ENCODE measurements around the gene UBQLN4.
A peak's percentile ranks its signal among the peaks of the same experiment; 100 is the strongest.

Gene UBQLN4

DNA sequence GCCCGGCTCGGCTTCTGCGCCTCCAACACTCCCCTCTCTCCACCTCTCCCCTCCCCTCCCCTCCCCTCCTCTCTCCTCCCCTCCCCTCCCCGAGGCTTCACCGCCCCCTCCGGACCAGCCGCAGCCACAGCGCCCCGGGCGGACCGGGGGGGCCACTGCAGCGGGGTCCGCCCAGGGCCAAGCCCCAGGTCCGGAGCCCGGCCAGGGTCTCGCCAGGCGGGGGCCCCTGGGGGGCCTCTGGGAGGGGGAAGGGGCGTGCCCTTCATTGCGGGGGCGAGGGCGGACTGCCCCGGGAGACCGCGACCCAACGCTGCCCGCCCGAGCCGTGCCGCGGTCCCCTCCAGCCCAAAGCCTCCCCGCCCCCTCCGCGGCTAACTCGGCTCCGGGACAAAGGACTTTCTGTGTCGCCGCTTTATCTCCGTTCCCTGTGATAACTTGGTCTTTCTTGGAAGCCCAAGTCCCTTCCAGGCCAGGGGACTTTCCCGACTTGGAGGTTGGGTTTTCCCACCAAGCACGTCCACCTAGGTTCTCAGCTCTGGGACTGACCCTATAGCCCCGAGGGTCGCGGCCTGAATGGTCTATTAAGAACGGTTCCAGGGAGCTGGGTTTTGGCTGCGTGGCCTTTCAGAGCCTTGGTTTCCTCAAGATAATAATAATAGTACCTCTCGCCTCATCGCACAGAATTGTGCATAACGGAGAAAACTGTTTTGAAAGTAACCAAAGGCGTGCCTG lies at the start of gene UBQLN4:
UBQLN4 (minus strand) TSS at position 31 of the 732 bp plus-strand sequence. CDS start 97 bp downstream, outside the sequence.
- peak; percentile 34 to 72 for DNase-seq

DNA sequence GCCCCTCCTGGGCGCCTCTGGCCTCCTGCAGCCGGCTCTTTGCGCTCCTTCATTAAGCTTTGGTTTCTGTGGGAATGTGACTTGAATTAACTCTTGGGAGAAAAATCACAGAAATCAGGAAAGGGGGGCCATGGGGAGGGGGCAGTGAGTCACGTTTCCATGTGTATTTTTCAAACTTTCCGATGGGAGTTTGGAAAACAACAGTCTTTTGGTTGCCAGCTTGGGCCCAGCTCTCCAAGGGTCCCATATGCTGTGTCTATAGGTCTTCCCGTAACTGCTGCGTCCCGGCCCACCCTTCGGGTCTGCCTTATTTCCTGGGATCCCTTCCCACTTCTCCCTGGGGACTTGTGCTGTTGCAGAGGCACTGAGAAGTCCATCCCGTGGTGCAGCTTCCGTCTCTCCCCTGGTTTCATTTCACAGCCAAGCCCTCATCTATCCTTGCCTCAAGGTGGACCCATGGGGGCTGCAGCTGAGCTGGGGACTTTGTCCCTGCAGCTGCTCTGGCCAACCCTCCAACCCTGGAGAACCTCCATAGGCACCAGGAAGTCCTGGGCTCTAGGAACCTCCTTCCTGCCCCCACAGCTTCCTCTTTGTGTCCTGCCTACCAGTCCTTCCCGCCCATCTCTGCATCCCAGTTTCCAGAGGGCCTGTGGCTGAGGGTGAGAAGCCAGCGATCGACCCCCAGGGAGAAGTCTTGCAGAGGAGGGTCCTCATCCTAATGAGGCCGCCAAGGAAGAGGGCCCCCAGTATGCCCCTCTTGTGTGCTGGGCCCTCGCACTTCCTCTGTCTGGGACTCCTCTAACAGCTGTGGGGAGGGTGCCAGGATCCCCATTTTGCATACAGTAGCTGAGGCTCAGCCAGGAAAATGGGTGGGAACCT lies 49.3 kb upstream of the UBQLN4 start:
- no peak for DNase-seq

DNA sequence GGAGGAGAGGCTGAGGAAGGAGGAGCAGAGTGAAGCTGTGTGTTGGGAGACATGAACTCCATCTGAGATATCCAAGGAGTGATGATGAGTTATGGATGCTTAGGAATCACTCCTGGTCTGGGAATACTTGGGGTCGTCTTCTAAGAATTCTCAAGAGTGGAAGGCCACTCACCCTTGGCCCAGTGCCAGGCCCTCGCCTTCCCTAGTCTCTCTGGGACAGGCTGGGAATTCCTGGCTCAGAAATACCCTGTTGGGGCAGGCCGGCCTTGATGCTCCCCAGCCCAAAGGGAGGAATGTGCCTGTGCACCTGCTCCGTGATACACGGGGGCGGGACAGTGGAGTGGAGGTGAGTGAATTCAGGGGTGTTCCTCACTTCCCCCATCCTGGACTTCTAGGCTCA lies 48.3 kb upstream of the UBQLN4 start:
- no peak for DNase-seq

DNA sequence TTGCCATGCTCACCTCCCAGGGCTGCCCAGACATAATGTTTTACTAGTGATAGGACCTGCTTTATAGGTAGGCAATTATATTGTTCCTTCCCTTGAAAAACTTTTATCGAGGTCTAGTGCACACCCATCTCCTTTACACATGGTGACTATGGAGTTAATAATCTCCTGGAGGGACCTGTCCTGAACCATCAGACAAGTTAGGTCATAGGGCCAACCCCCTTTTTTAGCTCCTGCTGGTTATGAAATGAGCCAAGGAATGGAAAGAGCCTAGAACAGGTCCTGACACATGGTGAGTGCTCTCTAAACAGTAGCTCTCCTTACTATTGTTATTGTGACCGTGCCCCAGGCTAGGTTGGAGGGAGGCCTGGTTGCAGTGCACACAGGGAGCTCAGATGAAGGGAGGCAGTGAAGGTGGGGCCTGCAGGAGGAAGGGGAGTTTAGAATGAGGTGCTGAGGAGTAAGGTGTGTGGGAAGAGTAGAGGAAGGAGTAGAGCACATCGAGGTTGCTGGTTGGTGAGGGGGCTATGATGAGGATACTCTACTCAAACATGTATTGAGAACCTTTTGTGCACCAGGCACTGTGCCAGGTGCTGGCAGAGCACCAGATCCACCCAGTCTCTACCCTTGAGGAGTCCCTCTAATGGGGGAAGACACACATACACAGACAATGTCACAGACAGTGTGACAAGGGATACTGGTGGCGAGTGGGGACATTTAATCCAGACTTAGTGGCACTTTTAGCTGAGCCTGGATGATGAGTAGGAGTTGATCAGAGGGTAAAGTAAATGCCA lies 46.8 kb upstream of the UBQLN4 start:
- DNase-seq: no peak

DNA sequence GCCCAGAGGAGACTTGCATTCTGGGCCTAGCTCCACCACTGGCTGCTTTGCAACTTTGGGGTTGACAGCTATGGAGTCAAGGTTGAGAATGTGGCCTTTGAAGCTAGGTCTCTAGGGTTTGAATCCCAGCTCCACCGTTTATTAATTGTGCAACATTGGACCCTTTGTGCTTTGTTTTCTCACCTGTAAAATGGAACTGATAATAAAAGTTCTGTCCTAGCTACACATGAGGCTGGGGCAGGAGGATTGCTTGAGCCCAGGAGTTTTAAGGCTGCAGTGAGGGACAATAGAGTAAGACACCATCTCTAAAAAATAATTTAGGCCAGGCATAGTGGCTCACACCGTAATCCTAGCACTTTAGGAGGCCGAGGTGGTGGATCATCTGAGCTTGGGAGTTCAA lies 45.7 kb upstream of the UBQLN4 start:
- DNase-seq: no peak

DNA sequence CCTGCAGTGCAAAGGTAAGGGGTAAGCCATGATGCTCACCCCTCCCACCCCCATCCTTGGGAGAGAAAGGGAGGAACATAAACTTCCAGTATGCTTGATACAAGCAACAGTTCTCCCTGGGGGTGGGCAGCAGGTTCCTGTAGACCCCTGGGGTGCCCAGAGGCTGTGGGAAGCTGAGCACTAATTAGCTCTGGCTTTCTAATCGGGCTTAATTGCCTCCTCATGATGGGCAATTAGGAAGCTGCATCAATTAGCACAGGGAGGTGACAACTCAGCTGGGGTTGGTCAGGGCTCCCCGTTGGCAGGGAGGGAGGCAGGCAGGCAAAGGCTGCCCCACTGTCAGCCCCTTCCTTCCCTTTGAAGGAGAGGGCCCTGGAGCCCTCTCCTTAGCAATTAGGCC lies 45.2 kb upstream of the UBQLN4 start:
- no peak for DNase-seq

DNA sequence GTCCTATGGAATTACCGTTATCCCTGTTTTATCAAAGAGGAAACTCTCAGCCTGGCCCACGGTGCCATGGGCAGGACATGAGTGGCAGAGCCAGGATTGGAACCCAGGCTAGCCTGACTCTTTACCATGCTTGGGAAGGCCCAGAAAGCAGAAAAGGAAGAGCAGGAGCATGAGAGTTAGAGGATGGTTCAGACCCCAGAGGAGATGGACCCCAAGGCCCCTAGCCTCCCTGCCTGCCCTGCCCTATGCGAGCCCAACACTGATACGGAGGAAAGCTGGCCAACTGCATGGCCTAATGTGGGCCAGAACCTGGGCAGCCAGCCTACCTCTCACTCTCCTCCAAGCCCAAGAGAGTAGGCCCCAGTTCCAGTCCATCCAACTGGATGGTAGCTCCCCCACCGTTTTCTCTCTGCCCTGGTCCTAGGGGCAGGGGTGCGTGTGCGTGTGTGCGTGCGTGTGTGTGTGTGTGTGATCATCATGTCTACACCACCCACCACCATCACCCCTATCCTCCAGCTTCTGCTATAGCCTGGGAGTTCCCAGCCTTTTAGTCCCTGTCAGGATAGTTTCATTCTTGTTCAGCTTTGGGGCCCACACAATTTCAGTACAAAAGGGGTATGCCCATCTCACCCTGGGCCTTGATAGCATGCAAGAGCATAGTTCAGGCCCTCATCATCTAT lies 44.0 kb upstream of the UBQLN4 start:
- DNase-seq: no peak

DNA sequence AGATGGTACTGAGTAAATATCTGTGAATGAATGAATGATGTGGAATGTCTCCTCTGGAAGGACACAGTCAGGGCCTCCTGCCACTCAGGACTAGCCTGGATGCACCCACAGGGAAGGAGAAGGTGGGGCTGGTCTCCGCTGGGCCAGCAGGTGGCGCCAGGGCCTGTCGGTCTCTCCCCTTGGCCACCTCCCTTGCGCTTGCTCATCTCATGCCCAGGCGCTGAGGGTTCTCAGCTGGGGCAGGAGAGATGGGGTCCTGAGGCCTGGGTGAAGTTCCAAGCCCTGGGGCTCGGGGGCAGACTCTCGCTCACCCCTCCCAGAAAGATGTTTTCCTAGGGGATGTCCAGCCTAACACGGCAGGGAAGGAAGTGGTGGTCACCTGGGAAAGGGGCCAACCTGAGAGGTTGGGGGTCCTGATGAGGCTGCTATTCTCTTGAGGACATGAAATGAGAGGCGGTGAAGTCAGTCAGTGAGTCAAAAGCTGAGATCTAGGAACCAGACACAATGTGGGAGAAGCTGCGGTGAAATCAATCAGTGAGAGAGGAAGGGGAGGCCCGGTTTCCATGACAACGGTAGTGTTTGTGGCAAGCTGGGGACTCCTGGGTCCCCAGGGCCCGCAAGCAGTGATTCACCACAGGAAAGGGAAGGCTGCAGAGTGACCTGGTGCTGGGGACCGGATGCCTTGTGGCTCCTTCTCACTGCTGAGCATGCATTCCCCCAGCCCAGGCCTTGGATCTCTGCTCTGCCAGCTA lies 43.2 kb upstream of the UBQLN4 start:
- peak in 1 of 2 experiments; percentile 51 for DNase-seq

DNA sequence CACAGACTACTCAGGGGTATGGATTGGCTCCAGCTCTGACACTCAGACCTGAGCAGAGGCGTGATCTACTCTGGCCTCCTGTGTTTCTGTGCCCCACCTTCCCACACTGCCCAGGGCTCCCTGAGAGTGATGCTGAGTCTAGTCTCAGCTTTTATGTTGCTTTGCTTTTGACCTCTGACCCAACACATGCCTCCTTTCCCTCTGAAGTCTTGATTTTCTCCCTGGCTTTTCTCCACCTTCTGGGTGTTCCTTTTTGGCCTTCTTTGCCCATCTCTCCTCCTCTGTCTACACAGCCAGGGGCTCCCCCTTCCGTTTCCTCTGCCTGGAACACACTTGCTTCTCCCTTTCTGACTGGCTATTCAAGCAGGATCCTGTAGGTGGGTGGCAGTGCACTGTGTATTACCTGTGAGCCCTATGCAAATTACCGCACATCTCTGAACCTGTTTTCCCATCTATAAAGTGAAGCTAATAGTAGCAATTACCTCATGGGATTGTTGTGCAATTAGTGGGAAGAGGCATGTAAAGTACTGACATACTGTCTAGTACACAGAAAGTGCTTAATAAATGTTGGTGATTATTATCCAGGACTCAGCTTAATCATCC lies 42.4 kb upstream of the UBQLN4 start:
- no peak for DNase-seq

DNA sequence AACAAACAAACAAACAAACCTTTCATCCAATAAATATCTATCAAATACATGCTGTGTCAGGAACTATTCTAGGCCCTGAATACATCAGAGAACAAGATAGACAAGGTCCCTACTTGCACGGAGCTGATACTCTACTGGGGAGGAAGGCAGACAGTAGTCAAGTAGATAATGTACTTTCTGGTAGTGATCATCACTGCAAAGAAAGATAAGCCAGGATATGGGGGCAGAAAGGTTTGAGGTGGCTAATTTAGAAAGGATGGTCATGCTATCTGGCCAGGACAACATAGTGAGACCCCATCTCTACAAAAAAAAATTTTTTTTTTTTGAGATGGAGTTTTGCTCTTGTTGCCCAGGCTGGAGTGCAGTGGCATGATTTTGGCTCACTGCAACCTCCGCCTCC lies 38.0 kb upstream of the UBQLN4 start:
- DNase-seq: no peak

DNA sequence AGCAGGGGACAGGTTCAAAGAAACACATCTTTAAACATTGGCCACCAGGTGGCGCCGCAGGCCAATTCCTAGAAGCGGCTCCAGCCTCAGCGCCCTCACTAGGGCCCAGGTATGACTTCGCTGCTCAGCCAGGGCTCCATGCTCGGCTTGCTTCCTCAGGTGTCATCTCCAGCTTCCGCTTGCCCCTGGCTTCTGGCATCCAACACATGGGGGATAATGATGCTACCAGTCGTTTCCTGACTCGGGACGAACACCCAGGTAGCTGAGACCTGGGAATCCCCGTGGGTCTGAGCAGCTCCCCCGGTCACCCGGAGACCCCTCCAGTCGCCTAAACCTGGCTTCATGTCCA lies 37.2 kb upstream of the UBQLN4 start:
- peak; percentile 33 to 58 for DNase-seq

DNA sequence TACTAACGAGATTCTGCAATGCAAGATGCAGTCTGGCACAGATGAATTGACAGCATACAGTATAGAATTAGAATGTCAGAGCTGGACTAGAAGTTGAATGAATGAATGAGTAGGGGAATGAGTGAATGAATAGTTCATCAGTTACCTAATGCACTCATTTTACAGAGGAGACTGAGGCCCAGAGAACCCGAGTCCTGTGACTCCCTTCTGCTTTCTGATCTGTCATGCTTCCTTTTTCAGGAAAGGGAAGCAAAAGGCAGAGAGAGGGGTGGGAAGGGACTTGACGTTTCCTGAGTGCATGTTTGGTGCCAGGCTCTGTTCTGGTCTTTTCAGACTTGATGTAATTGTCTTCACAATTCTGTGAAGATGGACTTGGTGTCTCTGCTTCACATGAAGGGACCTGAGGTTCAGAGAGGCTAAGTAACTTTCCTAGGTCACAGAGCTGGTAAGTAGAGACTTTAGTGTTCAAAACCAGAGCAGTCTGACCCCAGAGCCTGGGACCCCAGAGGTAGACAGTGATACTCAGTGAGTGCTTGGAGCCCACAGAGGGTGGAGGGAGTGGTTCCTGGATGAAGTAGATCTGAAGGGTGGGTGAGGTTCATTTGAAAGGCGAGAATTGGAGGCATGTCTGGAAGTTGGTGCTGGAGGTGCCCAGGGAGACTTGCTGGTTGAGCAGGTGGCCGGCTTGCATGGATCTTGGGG lies 36.7 kb upstream of the UBQLN4 start:
- no peak for DNase-seq

DNA sequence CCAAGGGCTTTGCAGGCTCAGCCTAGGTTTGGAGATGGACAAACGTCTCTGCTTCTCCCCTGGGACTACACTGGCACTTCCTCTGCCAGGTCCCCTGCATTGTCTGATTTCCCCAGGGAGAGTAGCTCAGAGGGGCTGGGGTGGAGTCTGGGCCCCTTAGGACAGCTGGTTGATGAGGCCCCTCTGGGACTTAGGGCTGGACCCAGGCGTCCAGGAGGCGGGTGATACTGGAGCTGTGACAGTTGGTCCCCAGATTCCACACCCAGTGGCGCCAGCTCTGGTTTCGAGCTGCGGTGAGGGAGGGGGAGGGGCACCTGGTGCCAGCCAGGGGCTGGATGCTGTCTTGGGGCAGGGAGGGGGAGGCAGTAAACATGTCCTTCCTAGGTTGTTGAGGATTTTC lies 36.1 kb upstream of the UBQLN4 start:
- DNase-seq: no peak

DNA sequence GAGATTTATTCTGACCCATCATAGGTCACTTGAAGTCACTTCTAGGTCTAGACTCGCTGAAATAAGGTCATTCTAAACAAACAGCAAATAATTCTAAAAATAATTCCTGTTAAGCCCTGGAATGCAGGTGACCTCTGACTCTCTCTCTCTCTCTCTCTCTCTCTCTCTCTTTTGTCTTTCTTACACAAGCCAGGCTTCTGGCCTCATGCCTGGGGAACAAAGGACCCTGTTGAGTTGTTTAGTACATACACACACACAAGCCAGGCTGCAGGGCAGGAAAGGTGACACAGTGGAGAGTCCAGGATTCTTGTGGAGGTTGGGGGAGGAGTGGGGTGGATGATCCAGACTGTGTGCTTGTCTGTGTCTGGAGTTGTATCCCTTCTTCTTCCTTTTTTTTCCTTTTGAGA lies 32.7 kb upstream of the UBQLN4 start:
- DNase-seq: no peak

DNA sequence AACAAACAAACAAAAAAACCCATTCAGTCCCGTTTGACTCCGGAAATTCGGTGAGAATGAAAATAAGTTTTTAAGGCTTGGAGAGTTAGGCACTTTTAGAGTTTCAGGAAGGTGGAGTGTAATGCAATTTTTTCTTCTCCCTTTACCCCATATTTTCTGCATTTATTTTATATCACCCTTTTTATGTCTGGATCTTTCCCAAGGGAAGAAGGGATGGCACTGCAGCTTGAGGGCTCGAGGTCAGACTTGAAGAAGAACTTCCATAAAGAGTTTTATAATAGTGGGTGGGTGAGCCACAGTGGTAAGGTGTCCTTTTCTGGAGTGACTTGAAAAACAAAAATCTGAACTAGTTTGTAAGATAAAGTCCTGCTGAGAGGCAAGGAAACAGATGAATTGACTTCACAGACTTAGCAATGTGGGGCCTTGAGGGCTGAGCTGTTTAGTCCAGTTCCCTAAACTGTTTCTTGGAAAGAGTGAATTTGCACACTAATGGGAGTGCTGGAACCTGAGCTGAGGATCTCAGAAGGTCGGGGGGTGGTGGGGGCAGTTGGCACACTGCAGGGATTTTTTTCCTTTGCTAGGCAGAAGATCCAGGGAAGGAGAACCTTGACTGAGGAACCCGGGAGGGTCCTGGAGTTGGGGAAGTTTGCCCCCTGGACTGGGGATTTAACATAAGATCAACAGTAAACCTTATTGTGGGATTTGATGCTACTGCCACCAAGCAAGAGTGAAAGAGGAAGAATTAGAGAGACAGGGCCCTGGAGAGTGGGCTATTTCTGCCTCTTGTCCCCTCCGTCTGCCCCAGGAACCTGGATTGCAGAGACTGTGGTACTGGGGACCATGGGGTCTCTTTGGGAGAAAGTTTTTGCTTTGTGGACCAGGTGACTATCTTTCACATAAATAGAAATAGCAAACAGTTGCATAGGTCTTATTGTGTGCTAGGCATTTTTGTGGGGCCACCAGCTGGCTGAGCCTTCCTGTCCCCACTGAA lies 30.5 kb upstream of the UBQLN4 start:
- DNase-seq: no peak

DNA sequence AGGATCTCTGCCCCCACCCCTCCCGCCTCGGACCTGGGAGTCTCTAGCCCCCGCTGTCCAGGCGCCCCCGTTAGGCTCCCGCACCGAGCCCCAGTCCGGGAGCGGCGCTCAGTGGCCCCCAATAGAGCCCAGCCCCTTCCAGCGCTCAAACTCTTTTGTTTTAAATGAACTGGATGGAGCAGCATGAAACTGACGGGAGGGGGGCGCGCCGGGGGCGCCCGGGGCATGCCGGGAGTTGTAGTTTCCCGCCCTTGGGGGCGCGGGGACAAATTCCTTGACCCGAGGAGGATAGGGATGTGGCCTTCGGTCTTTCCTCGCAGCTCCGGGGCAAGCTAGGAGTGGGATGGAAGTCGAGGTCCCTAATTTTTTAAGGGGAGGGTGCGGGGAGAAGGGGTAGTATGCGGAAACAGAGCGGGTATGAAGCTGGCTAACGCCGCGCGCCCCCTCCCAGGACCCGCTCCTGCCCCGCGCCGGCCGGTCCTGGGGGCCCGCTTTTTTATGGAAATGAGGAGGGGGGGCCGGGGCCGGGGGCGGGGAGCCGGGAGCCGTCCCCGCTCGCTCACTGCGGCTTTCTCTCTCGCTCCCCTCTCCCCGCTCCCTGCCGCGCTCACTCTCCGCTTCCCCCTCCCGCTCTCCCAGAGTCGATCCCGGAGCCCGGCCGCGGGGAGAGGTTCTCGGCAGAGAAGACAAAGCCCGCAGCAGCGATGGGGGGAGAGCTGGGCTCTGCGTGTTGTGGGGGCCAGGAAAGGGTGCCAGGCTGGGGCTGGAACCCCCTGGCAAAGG lies 28.9 kb upstream of the UBQLN4 start, which contains the start of gene MEX3A:
MEX3A (minus strand) TSS at position 157 of the 783 bp plus-strand sequence. CDS start 467 bp downstream, outside the sequence.
- DNase-seq: peak in 1 of 2 experiments; percentile 41

DNA sequence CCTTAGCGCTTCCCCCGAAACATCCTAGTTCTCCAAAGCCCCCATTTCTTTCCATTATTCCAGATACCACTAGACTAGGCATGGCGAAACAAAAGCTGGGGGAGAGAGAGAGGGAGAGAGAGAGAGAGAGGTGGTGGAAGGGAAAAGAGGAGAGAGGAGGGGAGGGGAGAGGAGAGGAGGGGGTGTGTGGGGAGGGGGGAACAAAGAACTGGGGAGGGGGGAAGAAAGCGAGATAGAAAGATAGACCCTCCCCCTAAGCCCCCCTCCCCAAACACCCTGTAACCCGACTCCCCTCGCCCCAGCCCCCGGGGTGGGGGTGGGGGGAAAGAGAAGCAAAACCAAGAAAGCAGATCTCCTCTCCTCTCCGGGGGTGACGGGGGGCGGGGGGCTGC lies 28.3 kb upstream of the UBQLN4 start:
- no peak for DNase-seq

DNA sequence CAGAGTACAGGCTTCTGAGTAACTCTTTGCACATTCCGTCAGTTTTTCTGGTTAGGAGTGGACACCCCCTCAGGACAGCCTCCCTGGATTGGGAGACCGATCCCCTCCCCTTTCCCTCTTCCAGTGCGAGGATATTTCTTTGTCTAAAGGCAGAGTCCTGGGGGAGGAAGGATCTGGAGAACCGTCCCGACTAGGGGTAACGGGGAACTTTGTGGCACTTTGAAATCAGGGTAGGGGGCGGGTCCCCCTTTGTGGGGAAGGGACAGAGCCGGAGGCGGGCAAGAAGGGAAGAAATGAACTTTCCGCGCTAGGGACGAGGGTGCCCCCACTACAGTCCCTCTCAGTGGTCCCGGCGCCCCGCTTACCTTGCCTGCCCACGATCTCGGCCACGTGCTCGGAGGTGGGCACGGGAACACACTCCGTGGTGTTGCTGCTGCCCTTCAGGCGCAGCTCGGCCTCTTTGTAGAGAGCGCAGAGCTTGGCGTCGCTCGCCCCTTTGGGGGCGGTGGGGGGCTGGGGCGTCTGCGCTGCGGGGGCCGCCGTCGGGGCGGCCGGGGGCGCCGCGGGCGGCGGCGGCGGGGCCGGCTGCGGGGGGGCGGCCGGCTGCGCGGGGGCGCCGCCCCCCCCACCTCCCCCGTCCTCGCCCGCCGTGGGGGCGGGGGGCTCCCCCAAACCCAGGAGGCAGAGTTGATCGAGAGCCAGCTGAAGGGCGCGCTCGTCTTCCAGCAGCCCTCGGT lies 27.8 kb upstream of the UBQLN4 start:
- no peak for DNase-seq

Data from SW 1271 (cell line).